Cardiac muscle cell (in vitro differentiated cells and primary cell): ENCODE results near the gene FNBP1L. TPM values are rescaled to one million over a fixed set of nuclear protein-coding genes. Genes with fewer than 3 reads are reported as not detected.
A peak's percentile ranks its signal among the peaks of the same experiment; 100 is the strongest.

Experiments used
- DNase-seq, 2 donors: peaks; one replicate each; pipeline versions ENCODE4 v3.0.0 to v3.0.0-alpha.2; 2010 to 2017; ENCODE audit warnings: low read depth in 1 of 2, low spot score in 1 of 2
- H3K27ac ChIP-seq: fragments of 200-600 bp; sonication (generic); 2 replicates; pipeline ENCODE4 v1.5.1; 2016
- H3K27me3 ChIP-seq: fragments of 200-600 bp; sonication (generic); 2 replicates; pipeline ENCODE4 v1.6.0; 2016; ENCODE audit warnings: control low read depth
- H3K36me3 ChIP-seq: fragments of 200-600 bp; sonication (generic); 2 replicates; pipeline ENCODE4 v1.5.1; 2016; ENCODE audit warnings: control low read depth
- H3K4me1 ChIP-seq: fragments of 200-600 bp; sonication (generic); 2 replicates; pipeline ENCODE4 v1.8.1; 2017; ENCODE audit warnings: low read depth, mild to moderate bottlenecking, mixed run types
- H3K4me3 ChIP-seq: fragments of 200-600 bp; sonication (generic); 2 replicates; pipeline ENCODE4 v1.5.1; 2016; ENCODE audit warnings: mild to moderate bottlenecking
- H3K9me3 ChIP-seq: fragments of 200-600 bp; sonication (generic); 2 replicates; pipeline ENCODE4 v1.5.1; 2017; ENCODE audit warnings: low read depth, mild to moderate bottlenecking, control low read depth
- polyA plus RNA-seq: library from polyadenylated mRNA; unstranded; fragments of >200 nt; fragmentation: Nextera tagmentation; extraction: Ambion mirVana; gene quantifications from 2 replicates; pipeline ENCODE4 v1.2.1, GENCODE V29; 2016
- total RNA-seq: library from RNA; depleted of rRNA; stranded (reverse); fragments of >200 nt; gene quantifications from 2 replicates; pipeline ENCODE4 v1.2.3, GENCODE V29; 2016
- TF ChIP-seq, protein P1 (sequence below): IDR thresholded peaks from 2 replicates; pipeline ENCODE4 v1.5.1; 2012; ENCODE audit warnings: low read depth, mild to moderate bottlenecking, low read length

The FNBP1L gene
- total and polyA plus RNA-seq, 2 experiments from 2014 or later, result 12.3 to 13.8 TPM

DNA sequence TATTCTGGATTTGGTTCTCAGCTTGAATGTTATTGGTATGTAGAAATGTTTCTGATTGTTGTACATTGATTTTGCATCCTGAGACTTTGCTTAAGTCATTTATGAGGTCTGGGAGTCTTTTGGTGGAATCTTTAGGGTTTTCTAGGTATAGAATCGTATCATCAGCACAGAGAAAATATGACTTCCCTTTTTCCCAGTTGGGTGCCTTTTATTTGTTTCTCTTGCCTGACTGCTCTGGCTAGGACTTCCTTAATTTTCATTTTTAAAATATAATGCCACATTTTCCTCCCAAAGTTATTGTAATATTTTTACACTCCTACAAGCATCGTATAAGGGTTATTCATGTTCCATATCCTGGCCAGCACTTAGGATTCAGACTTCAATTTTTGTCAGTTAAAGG, 111.1 kb downstream of the FNBP1L start:
- TF ChIP-seq, protein P1, sequence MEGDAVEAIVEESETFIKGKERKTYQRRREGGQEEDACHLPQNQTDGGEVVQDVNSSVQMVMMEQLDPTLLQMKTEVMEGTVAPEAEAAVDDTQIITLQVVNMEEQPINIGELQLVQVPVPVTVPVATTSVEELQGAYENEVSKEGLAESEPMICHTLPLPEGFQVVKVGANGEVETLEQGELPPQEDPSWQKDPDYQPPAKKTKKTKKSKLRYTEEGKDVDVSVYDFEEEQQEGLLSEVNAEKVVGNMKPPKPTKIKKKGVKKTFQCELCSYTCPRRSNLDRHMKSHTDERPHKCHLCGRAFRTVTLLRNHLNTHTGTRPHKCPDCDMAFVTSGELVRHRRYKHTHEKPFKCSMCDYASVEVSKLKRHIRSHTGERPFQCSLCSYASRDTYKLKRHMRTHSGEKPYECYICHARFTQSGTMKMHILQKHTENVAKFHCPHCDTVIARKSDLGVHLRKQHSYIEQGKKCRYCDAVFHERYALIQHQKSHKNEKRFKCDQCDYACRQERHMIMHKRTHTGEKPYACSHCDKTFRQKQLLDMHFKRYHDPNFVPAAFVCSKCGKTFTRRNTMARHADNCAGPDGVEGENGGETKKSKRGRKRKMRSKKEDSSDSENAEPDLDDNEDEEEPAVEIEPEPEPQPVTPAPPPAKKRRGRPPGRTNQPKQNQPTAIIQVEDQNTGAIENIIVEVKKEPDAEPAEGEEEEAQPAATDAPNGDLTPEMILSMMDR, result no peak
- H3K9me3 ChIP-seq, result no peaks in the 10 kb centered on the region
- H3K27ac ChIP-seq, result no peak overlapping the region
- no peak for DNase-seq
- no peak overlapping the region for H3K4me3 ChIP-seq
- H3K36me3 ChIP-seq, result no peaks in the 10 kb centered on the region
- no peaks in the 10 kb centered on the region for H3K27me3 ChIP-seq
- H3K4me1 ChIP-seq, result peaks cover 12% of the 10 kb centered on the region

DNA sequence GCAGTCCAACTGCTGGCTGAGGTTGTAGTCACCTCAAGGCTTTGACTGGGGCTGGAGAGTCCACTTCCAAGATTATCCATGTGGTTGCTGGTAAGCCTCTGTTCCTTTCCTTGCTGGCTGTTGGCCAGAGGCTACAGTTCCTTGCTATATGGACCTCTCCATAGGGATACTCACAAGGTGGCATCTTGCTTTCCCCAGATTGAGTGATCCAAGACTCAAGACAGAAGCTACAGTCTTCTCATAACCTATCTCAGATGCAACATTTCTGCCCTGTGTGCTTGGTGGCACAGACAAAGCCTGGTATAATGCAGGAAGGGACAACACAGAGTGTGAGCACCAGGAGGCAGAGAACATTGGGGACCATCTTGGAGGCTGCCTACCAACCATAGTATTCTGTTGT, 111.8 kb downstream of the FNBP1L start:
- TF ChIP-seq, protein P1, result no peak
- Histone ChIP-seq H3K36me3 (no peaks in the 10 kb centered on the region), H3K27me3 (no peaks in the 10 kb centered on the region), H3K9me3 (no peaks in the 10 kb centered on the region), H3K4me3 (no peak overlapping the region), H3K4me1 (peaks cover 6% of the 10 kb centered on the region), H3K27ac (no peak overlapping the region)
- DNase-seq, result no peak

DNA sequence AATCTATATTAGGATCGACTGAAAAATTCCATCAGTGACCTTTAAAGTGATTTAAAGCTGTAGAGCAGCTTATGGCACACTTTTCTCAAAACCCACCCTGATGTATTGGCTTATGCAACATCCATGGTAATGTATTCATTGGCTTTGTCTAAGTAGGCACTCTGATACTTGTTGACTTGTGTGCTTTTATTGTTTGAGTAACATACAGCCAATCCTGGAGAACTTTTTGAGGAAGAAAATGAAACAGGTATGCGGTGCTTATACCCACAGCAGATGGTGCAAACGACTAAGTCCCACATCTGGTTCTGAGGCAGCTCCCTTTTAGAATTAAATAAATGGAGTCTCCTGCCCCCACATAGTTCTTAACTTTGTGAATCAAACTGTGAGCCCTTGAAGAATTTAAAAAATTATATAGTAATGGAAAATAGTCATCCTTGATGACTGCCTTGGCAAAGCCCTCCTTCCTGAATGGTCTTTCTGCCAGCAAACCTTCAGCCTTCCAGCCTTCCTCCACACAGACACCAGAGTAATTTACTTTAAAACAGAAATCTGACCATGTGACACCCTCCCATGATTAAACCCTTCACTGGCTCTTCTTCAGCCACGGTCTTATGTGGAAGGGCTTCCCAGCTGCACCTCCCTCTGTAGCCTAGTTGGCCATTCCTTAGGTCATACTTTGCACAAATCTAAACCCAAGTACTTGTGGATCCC, 117.7 kb downstream of the FNBP1L start:
- Histone ChIP-seq H3K27me3 (no peaks in the 10 kb centered on the region), H3K4me1 (no peaks in the 10 kb centered on the region), H3K36me3 (no peaks in the 10 kb centered on the region), H3K9me3 (no peaks in the 10 kb centered on the region), H3K27ac (no peak overlapping the region), H3K4me3 (no peak overlapping the region)
- TF ChIP-seq, protein P1, result no peak
- peak in 1 of 2 donors; percentile 84 for DNase-seq

- H3K36me3 ChIP-seq, result no peaks in the 10 kb centered on the region
Measured at GRCh38 chr1:93566227-93566626, 118.3 kb downstream of the FNBP1L start.

DNA sequence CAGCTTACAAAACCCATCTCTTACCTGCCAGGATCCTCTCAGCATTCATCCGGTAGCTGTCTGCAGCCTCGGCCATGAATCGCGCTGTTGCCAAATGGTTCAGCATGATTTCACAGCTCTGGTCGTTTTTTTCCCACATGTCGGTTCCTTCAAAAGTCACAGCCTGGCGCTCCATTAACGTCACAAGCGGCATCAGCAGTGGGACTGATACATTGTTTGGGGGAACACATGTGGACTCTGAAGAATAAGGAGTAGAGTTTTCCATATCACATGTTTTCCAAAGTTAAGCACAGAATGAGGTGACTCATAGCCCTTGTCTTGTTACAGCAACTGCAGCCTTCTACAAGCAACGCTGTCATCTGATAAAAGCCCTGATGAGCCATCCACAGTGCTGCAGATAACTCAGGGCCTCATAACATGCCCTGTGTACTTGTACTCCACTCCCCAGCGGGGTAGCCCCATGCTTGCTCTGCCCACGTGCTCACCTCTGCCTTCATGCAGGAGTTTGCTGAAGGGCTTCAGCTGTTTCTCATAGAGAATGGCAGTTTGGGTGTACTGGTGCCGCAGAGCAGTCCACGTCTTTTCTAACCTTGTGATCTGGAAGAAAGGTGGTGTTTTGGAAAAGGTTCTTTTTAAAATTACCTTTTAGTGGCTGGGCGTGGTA, 119.5 kb downstream of the FNBP1L start:
- Histone ChIP-seq H3K9me3 (no peaks in the 10 kb centered on the region), H3K36me3 (no peaks in the 10 kb centered on the region), H3K4me1 (no peaks in the 10 kb centered on the region), H3K27ac (no peak overlapping the region), H3K4me3 (no peak overlapping the region), H3K27me3 (peaks cover 7% of the 10 kb centered on the region)
- TF ChIP-seq, protein P1, result no peak
- DNase-seq, result peak in 1 of 2 donors; percentile 97

More at GRCh38 chr1:93566227-93566626, 118.3 kb downstream of the FNBP1L start:
- H3K27me3 ChIP-seq, result no peaks in the 10 kb centered on the region
- no peaks in the 10 kb centered on the region for H3K9me3 ChIP-seq
- H3K27ac ChIP-seq, result no peak overlapping the region
- peak in 1 of 2 donors; percentile 72 for DNase-seq
- no peaks in the 10 kb centered on the region for H3K4me1 ChIP-seq
- TF ChIP-seq, protein P1, result no peak
- H3K4me3 ChIP-seq, result no peak overlapping the region
